HK-2 (cell line): ENCODE data around the gene TMEM150C.
"Not testable (repeated sequence)": the region's sequence is repeated elsewhere in the genome, so short reads cannot be mapped to it uniquely, and the experiment has no call there.

Source experiments
- DNase-seq: peaks from one replicate; pipeline ENCODE4 v3.0.0-alpha.2; 2018; ENCODE audit not compliant: unreplicated experiment

TMEM150C gene

DNA sequence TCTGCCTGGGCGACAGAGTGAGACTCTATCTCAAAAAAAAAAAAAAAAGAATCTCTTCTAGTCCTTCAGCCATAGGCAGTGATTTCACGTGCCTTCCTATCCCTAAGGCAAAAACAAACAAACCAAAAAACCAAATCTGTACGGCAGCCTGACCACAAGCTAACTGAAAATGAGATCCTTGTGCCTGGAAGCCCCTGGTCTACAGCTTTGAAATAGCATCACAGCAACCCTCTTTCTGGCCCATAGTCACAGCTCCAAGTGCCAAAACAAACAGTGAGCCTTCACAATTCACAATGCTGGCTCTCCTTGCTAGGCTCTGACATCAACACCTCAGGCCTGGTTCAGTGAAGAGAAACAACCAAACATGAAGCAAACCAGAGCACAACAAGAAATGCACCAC is 46.1 kb downstream of the TMEM150C start:
- no peak for DNase-seq

DNA sequence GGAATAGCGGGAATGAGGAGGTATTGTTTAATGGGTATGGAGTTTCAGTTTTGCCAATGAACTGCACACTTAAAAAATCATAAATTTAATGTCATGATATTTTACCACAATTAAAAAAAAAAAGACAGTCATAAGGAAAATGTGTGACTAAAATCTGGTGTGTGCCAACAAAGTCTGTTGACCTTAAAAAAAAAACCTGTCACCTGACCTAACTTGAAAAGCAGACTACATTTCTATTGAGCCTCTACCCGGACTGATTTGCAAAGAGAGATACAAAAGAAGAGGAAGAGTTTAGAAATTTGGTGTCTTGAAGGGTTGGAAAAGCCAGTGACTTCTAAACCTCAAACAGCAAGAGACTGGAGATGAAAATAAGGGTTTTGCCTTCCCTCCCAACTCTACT is 48.4 kb downstream of the TMEM150C start:
- no peak for DNase-seq

DNA sequence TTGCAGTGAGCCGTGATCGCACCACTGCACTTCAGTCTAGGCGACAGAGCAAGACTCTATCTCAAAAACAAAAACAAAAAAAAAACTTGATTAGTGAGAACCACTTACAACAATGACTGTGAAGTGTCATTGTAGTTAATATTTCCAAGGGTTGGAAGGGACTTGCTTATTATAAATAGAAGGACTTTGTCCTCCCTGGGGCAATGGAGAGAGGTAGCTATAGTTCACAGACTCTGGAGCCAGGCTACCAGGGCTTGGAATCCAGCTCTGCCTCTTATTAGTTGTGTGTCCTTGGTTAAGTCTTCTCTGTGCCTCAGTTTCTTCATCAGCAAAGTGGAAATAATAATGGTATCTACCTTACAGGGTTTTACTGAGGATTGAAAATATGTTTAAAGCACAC is 51.6 kb downstream of the TMEM150C start:
- no peak for DNase-seq

- DNase-seq: no peak
Measured at GRCh38 chr4:82508806-82509428, 52.9 kb downstream of the TMEM150C start.

DNA sequence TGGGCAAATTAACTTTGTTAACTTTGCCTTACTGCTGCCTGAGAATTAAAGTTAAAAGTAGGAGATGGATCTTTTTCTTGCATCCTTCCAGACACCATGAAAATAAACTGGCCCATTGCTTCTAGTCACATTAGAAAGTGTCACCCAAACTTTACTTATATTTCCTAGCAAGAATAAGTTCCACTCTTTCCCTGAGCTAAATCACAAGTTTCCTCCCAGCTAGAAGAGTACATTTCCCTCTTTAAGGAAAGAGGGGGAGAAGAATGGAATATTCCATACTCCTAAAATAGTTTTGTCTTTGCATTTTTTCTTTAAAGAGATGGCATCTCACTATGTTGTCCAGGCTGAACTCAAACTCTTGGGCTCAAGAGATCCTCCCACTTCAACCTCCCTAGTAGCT is 53.8 kb downstream of the TMEM150C start:
- DNase-seq: no peak

GRCh38 chr4:82501154-82501442 is 60.7 kb downstream of the TMEM150C start:
- no peak for DNase-seq

- DNase-seq: no peak
Measured at GRCh38 chr4:82500435-82501153, 61.2 kb downstream of the TMEM150C start.

DNA sequence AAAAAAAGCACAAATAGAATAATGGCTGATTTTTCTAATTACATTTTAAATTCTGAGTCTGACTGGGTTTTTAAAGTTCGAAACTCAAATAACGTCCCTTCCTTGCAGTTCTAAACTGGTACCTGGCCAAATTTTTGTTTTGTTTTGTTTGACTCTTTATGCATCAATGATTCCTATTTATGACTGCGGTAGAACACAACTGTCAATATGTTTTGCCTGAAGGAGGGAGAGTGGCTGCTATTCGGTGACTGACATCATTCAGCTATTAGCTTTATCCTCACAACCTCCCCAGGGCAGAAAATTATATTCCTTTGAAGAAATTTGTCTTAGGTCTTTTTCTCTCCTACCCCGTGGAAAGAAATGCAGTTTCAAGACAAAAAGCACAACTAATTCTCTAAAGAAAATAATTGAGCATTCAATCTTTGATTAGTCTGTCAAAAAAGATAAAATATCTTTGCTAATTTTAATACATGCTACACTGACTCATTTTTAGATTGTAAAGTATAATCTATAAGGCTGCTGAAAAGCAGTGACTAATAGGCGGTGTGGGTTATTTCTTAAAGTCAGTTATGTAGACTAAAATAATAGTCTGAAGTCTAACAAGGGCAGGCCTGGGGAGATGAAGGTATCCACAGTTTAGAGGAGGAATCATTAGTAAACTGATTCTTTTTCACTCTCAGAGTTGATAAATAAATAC is 61.9 kb downstream of the TMEM150C start:
- DNase-seq: no peak

- no peak for DNase-seq
Measured at GRCh38 chr4:82496349-82496748, 65.4 kb downstream of the TMEM150C start.

GRCh38 chr4:82495666-82496065 is 66.1 kb downstream of the TMEM150C start:
- DNase-seq: no peak

DNA sequence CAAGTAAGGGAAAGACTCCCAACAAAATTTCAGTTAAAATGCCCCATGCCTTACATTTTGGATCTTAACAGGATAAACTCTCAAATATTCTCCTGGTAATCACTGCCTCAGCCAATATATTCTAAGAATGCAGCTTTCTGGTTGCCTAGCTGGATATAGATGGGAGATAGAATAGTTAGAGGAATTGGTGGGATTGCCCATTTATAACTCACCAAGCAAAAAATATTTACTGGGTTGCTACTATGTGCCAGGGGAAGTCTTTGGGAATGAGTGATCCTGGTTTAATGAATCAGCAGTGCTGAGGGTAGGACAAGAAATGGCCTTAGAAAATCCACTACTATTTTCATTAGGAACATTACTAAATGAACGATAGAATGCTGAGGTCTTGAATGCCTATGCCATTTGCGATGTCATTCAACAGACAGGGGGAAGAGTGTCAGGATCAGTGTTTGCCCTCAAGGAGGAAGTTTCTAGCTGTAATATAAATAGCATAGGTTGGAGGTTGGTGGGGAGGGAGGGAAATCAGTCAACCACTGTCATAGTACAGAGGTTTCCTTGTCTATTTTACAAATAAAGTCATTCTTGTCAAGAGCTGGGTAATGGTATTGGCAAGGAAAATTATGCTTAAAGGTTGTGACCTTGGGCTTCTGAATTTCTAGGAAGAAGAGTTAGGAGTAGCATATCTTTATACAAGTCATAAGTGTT is 67.9 kb downstream of the TMEM150C start:
- DNase-seq: no peak

GRCh38 chr4:82491251-82491960 is 70.4 kb downstream of the TMEM150C start:
- no peak for DNase-seq

DNA sequence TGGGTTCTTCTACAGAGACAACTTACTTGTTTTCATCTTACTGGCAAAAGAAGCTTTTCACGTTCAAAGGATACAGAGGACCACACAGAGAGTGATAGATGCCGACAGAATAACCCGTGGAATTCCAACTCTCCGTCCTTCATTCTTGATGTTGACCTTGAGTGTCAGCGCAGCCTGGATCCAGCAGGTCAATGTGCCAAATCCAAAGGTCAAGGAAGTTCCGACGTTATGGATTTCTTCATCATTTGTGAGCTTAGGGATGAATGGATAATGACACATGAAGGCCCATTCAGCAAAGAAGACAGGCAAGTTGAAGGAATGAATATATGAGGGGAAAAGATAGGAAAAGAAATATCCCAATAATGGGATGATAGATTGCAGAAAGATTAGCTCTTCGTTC is 71.8 kb downstream of the TMEM150C start:
- DNase-seq: no peak

- DNase-seq: no peak
Measured at GRCh38 chr4:82489076-82489475, 72.7 kb downstream of the TMEM150C start.

DNA sequence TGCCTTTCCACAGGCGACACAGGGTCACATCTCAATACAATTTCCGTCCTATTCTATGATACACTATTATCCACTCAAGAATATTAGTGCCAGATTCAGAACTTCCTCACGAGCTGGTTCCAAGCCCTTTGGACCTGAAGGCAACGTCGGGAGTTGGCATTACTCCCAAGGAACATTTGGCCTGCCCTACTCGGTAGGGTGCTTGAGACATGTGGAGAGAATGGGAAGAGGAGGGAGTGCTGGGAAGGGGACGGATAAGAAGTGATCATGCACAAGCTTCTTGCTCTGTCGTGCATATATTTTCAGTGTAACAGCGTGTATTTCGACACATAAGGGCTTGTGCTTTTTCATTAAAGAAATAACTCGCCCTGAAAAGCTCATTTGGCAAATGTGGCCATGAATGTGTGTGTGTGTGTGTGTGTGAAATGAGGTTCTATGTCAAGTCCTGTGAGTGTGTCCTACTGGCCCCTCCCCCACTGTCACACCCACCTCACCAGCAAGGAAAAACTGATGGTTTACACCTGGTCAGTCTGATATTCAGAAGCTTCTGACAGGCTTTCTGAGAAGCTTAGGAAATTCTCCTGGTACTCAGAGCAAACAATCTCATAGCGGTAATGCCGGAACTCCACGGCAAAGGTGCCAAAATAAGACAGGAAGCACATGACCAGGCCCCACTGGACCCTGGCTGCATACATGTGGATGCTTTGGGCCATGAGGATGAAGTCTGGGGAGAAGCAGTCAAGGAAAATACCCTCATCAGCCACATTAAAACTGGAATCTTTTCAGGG is 76.6 kb downstream of the TMEM150C start:
- no peak for DNase-seq

GRCh38 chr4:82482387-82482786 is 79.4 kb downstream of the TMEM150C start:
- DNase-seq: no peak

- no peak for DNase-seq
Measured at GRCh38 chr4:82481506-82481840, 80.3 kb downstream of the TMEM150C start.

DNA sequence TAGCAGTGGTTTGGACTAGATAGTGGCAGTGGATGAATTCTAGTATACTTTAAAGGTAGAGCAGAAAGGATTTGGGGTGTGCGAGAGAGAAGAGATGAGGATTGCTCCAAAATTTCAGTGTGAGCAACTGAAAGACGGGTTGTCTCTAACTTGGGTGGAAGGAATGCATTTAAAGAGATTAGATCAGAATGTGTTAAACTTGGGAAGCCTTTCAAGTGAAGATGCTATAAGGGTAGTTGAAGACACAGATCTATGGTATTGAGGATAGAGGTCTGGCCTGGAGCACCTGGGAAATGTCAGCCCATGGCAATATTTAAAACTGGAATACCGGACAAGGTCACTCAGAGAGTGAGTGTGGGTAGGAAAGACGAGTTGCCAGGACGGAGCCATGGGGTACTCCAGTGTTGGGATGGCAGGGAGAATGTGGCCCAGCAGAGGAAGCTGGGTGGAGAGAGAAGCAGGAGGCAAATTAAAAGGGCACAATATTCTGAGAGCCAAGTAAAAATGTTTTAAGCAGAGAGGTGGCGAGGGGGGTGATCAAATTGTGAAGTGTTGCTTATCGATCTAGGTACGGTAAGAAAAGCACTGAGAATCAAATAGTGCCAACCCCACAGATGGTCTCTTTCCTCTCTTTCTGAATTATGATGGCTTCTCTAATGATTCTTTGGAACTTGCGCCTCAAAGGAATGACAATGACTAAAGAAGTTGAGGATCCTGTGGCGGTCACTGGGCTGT is 80.8 kb downstream of the TMEM150C start:
- DNase-seq: no peak

DNA sequence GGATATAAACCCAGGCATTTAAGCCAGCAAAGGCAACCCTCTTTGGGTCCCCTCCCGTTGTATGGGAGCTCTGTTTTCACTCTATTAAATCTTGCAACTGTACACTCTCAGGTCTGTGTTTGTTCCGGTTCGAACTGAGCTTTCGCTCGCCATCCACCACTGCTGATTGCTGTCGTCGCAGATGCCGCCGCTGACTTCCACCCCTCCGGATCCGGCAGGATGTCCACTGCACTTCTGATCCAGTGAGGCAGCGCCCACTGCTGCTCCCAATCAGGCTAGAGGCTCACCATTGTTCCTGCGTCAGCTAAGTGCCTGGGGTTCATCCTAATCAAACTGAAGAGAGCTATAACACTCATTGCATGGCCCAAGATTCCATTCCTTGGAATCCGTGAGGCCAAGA is 82.2 kb downstream of the TMEM150C start:
- no peak for DNase-seq

DNA sequence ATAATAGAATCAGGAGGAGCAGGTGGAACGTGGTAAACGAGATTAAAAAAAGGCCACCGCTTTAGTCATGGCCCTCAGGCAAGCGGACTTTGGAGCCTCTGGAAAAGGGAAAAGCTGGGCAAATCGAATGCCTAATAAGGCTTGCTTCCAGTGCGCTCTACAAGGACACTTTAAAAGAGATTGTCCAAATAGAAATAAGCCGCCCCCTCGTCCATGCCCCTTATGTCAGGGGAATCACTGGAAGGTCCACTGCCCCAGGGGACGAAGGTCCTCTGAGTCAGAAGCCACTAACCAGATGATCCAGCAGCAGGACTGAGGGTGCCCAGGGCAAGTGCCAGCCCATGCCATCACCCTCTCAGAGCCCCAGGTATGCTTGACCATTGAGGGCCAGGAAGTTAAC is 84.3 kb downstream of the TMEM150C start:
- DNase-seq: not testable (repeated sequence)

- not testable (repeated sequence) for DNase-seq
Measured at GRCh38 chr4:82475931-82476330, 85.9 kb downstream of the TMEM150C start.
